ENCODE measurements around the gene NLRP6. TPM values are rescaled to one million over a fixed set of nuclear protein-coding genes. Genes with fewer than 3 reads are reported as not detected.

The NLRP6 gene
- total and polyA plus RNA-seq, 2 of the 4 experiments (the other 2 are of a cell fraction): not detected

DNA sequence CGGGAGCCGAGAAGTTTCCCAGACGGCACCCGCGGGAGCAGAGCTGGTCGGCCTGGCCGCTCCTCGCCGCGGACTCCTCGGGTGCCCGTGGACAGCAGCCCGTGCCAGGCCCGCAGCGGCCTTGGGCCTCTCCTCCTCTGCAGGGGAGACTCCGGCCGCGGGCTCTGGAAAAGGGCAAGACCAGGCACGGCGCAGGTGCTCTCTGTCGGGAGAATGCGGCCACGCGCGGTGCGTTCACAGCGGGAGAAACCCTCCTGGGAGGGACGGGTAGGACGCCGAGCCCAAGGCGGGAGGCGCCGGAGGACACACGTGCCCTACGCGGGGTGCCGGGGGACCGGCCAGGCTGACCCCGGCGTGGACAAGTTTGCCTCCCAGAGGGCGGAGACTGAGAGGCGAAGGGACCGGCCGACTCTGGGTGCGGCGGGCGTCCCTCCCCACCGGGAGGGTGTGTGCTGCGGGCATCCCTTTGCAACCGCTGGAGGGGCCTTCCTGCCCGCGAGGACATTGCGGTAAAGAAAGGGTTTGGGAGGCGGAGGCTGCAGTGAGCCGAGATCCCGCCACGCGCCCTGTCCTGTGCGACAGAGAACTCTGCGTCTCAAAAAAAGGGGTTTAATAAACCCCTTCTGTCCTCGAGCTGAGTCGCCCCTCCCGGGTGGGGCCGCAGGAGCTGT lies 38.0 kb downstream of the NLRP6 start:
- Histone ChIP-seq H2AFZ (replicated peaks; ENCODE audit: low read length, poor library complexity) (peak overlapping the region; percentile 71), H2BK15ac (ENCODE audit: low read depth, low read length) (no peak overlapping the region), H3K18ac (ENCODE audit: low read depth, low read length) (no peak overlapping the region), H3K4me3 (ENCODE audit: insufficient read depth, low read depth, low read length) (peak overlapping the region; percentile 8; the same call in 1 of the 2 replicates), H2AK9ac (replicated peaks; ENCODE audit: low read depth, low read length, poor library complexity) (no peak overlapping the region), H4K5ac (ENCODE audit: low read depth, low read length) (no peak overlapping the region), H2AK5ac (ENCODE audit: low read depth, low read length) (no peak overlapping the region; the same call in 1 of the 2 replicates), H4K91ac (ENCODE audit: insufficient read depth, low read depth, low read length) (no peak overlapping the region), H3K9me3 (ENCODE audit: control insufficient read depth, insufficient read depth, low read length) (no peaks in the 10 kb centered on the region), H3K79me1 (ENCODE audit: low read depth in 1 of 2, low read length in 2 of 2) (peaks cover 5 to 40% of the 10 kb centered on the region in 2 experiments; a peak in 3 of 4 replicates), H3K9ac (ENCODE audit: low read depth, low read length) (no peak overlapping the region), H3K56ac (ENCODE audit: extremely low read depth, insufficient read depth, low read length) (no peak overlapping the region), H3K4ac (ENCODE audit: low read depth, low read length) (no peak overlapping the region), H3K27me3 (ENCODE audit: control insufficient read depth, insufficient read depth, low read length) (no peaks in the 10 kb centered on the region), H4K8ac (ENCODE audit: low read depth in 2 of 2, low read length in 2 of 2) (no peak overlapping the region), H3K27ac (ENCODE audit: insufficient read depth, low read length) (no peak overlapping the region), H3K14ac (replicated peaks; ENCODE audit: low read depth, low read length) (no peak overlapping the region), H4K20me1 (ENCODE audit: insufficient read depth, low read length) (peaks cover 10% of the 10 kb centered on the region; the same call in 1 of the 2 replicates), H2BK20ac (ENCODE audit: low read depth, low read length) (no peak overlapping the region), H3K4me2 (ENCODE audit: low read depth, low read length) (peak overlapping the region; percentile 5; the same call in 1 of the 2 replicates), H2BK5ac (ENCODE audit: low read depth, low read length, poor library complexity, severe bottlenecking) (no peak overlapping the region), H2BK120ac (ENCODE audit: low read depth, low read length) (no peak overlapping the region), H3K36me3 (ENCODE audit: control insufficient read depth, insufficient read depth, low read length) (peaks cover 6% of the 10 kb centered on the region; the same call in 1 of the 2 replicates), H3K4me1 (ENCODE audit: control insufficient read depth, insufficient read depth, low read length) (peaks cover 24% of the 10 kb centered on the region), H3K9me1 (ENCODE audit: insufficient read depth, low read length) (0 out of 2 replicates have a peak, but pooled peaks cover 3% of the 10 kb centered on the region), H3K23ac (ENCODE audit: low read depth, low read length) (no peak overlapping the region)
- dilution Hi-C loops (cut with HindIII; ENCODE audit: low sequenced_read_pairs, unreplicated experiment) (no loop called here), intact Hi-C loops (cut with micrococcal nuclease) (no loop called here), in situ Hi-C loops (cut with MboI; ENCODE audit: low sequenced_read_pairs) (no loop called here)
- BruUV-seq (replicated peaks): no TSS peak
- ChIA-PET CTCF (no interaction called here), POLR2A (ENCODE audit: unreplicated experiment) (interaction anchor here (1.0 kb wide), 1 partner anchor 36 kb away, joined by 4 read pairs; no protein-coding TSS in a partner anchor)
- TF ChIP-seq, protein P1, sequence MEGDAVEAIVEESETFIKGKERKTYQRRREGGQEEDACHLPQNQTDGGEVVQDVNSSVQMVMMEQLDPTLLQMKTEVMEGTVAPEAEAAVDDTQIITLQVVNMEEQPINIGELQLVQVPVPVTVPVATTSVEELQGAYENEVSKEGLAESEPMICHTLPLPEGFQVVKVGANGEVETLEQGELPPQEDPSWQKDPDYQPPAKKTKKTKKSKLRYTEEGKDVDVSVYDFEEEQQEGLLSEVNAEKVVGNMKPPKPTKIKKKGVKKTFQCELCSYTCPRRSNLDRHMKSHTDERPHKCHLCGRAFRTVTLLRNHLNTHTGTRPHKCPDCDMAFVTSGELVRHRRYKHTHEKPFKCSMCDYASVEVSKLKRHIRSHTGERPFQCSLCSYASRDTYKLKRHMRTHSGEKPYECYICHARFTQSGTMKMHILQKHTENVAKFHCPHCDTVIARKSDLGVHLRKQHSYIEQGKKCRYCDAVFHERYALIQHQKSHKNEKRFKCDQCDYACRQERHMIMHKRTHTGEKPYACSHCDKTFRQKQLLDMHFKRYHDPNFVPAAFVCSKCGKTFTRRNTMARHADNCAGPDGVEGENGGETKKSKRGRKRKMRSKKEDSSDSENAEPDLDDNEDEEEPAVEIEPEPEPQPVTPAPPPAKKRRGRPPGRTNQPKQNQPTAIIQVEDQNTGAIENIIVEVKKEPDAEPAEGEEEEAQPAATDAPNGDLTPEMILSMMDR (conservative IDR thresholded peaks at IDR 0.05; ENCODE audit: low read depth, low read length): no peak
- TF ChIP-seq RAD21 (IDR thresholded peaks at IDR 0.05; ENCODE audit: low read length) (no peak), RFX5 (IDR thresholded peaks at IDR 0.05; ENCODE audit: low read depth, low read length) (no peak), CEBPB (IDR thresholded peaks at IDR 0.05; ENCODE audit: low read depth, low read length) (no peak), MXI1 (IDR thresholded peaks at IDR 0.05; ENCODE audit: borderline replicate concordance, low read depth, low read length) (no peak), FOS (IDR thresholded peaks at IDR 0.05; ENCODE audit: low read depth, low read length) (no peak), POLR2A (IDR thresholded peaks at IDR 0.05; ENCODE audit: low read depth, low read length) (no peak)
- TF ChIP-seq, protein P2, sequence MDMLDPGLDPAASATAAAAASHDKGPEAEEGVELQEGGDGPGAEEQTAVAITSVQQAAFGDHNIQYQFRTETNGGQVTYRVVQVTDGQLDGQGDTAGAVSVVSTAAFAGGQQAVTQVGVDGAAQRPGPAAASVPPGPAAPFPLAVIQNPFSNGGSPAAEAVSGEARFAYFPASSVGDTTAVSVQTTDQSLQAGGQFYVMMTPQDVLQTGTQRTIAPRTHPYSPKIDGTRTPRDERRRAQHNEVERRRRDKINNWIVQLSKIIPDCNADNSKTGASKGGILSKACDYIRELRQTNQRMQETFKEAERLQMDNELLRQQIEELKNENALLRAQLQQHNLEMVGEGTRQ (IDR thresholded peaks at IDR 0.05; ENCODE audit: low read depth, low read length): no peak
- WGBS, 2 experiments (ENCODE audit: extremely low coverage in 2 of 2, insufficient read length in 1 of 2): 63% methylated on average over 35 of the region's 64 CpGs; no CpG with 5 or more reads in 1 of the 2 experiments
- ATAC-seq (ENCODE audit: low read depth) (no peak), DNase-seq (no peak)
